Brain microvascular endothelial cell (primary cell): Measurements from ENCODE around the gene ASAP3.

ENCODE experiments used
- DNase-seq: peaks from one replicate; pipeline ENCODE4 v3.0.0-alpha.2; 2020
- H3K27ac ChIP-seq: fragments of 250-450 bp; sonication (Bioruptor Pico); 2 replicates; pipeline ENCODE4 v1.5.1; 2020; ENCODE audit warnings: mild to moderate bottlenecking, moderate library complexity
- H3K27me3 ChIP-seq: fragments of 250-450 bp; sonication (Bioruptor Pico); replicated peaks from 2 replicates; pipeline ENCODE4 v1.5.1; 2020; ENCODE audit warnings: mild to moderate bottlenecking
- H3K36me3 ChIP-seq: fragments of 250-450 bp; sonication (Bioruptor Pico); replicated peaks from 2 replicates; pipeline ENCODE4 v1.5.1; 2020; ENCODE audit warnings: mild to moderate bottlenecking
- H3K4me3 ChIP-seq: 2 replicates; pipeline ENCODE4 v1.5.1; 2011; ENCODE audit warnings: low read depth, mild to moderate bottlenecking, control low read depth, low read length, moderate library complexity
- in situ Hi-C: cut with HindIII; loops from 2 replicates; pipeline ENCODE4 v1.10.0; 2017; ENCODE audit warnings: low sequenced_read_pairs, low pct_ligation_motif_present
- TF ChIP-seq, protein P1 (sequence below): IDR thresholded peaks from 2 replicates; pipeline ENCODE4 v1.5.1; 2011; ENCODE audit warnings: low read depth, mild to moderate bottlenecking, moderate library complexity, low read length, control low read depth, inconsistent platforms; ENCODE audit errors: missing control alignments

ASAP3 gene

GRCh38 chr1:23529146-23530086 lies 45.4 kb upstream of the ASAP3 start:
- H3K4me3 ChIP-seq, result no peak overlapping the region
- no peak for DNase-seq
- H3K36me3 ChIP-seq, result no peaks in the 10 kb centered on the region
- no peak overlapping the region for H3K27ac ChIP-seq
- in situ Hi-C loops, result no loop called here
- no peaks in the 10 kb centered on the region for H3K27me3 ChIP-seq
- TF ChIP-seq, protein P1, sequence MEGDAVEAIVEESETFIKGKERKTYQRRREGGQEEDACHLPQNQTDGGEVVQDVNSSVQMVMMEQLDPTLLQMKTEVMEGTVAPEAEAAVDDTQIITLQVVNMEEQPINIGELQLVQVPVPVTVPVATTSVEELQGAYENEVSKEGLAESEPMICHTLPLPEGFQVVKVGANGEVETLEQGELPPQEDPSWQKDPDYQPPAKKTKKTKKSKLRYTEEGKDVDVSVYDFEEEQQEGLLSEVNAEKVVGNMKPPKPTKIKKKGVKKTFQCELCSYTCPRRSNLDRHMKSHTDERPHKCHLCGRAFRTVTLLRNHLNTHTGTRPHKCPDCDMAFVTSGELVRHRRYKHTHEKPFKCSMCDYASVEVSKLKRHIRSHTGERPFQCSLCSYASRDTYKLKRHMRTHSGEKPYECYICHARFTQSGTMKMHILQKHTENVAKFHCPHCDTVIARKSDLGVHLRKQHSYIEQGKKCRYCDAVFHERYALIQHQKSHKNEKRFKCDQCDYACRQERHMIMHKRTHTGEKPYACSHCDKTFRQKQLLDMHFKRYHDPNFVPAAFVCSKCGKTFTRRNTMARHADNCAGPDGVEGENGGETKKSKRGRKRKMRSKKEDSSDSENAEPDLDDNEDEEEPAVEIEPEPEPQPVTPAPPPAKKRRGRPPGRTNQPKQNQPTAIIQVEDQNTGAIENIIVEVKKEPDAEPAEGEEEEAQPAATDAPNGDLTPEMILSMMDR, result no peak

DNA sequence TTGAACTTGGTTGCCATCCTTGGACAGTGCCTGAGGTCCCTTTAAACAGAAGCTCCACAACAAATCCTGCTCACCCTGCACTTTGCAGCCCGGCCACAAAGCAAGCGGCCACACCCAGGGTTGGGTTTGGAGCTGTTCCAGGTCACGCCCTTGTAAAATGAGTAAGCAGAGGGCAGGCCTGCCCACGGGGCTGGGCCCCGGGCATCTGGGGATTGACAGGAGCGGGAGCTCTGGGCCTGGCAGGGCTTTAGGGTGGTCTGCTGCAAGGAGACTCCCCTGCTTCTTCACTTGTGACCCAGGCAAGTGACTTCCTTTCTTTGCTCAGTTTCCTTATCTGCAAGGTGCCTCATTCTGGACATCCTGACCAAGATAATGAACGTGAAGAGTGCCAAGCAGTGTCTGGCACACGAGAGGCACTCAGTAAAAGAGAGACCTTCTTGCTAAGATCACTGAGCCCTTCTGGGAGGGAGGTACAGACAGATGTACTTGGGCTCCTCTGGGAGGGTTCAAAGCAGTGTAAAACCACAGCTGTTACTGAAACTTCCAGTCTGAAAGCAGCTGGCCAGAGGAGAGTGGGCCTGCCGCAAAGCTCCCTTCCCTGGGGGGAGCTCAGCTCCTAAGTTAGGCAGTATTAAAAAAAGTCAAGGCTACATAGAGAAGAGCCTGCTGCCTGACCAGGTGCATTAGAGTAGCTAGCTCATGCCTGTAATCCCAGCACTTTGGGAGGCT lies 44.4 kb upstream of the ASAP3 start:
- peak; percentile 59 for DNase-seq
- Histone ChIP-seq H3K4me3 (no peak overlapping the region), H3K36me3 (no peaks in the 10 kb centered on the region), H3K27me3 (no peaks in the 10 kb centered on the region), H3K27ac (no peak overlapping the region)
- in situ Hi-C loops, result no loop called here
- TF ChIP-seq, protein P1, result no peak

GRCh38 chr1:23527900-23528249 lies 43.9 kb upstream of the ASAP3 start:
- H3K27ac ChIP-seq, result no peak overlapping the region
- H3K4me3 ChIP-seq, result no peak overlapping the region
- in situ Hi-C loops, result no loop called here
- H3K27me3 ChIP-seq, result no peaks in the 10 kb centered on the region
- H3K36me3 ChIP-seq, result no peaks in the 10 kb centered on the region
- TF ChIP-seq, protein P1, result no peak
- DNase-seq, result no peak

DNA sequence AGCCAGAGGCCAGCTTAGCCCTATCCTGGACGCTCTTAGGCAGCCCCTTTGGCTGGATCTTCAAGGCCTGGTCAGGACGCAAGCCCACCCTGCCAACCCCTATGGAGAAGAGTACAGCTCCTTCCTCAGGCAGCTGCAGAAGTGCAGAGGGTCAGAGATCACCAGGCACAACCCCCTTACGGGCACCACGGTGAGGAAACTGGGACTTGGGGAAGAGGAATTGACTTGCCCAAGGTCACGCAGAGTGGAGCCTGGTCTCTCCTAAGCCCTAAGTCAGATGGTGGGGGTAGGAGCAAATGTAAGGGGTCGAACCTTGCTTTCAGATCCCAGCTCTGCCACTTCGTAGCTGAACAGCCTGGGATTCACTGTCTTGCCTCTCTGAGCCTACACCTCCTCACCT lies 43.4 kb upstream of the ASAP3 start:
- no peaks in the 10 kb centered on the region for H3K27me3 ChIP-seq
- no peaks in the 10 kb centered on the region for H3K36me3 ChIP-seq
- in situ Hi-C loops, result no loop called here
- no peak overlapping the region for H3K27ac ChIP-seq
- TF ChIP-seq, protein P1, result no peak
- H3K4me3 ChIP-seq, result no peak overlapping the region
- DNase-seq, result no peak

GRCh38 chr1:23526329-23527041 lies 42.5 kb upstream of the ASAP3 start:
- Histone ChIP-seq H3K36me3 (no peaks in the 10 kb centered on the region), H3K27me3 (no peaks in the 10 kb centered on the region), H3K27ac (no peak overlapping the region), H3K4me3 (no peak overlapping the region)
- no peak for DNase-seq
- in situ Hi-C loops, result no loop called here
- TF ChIP-seq, protein P1, result no peak
